ENCODE results near the gene GPN3.

Gene GPN3

GRCh38 chr12:110513842-110514241 is 45.8 kb upstream of the GPN3 start:
- H3K9me2 ChIP-seq (replicated peaks; ENCODE audit: control insufficient read depth, low read length): no peaks in the 10 kb centered on the region
- 0 out of 2 replicates have a peak, but pooled peaks cover 3% of the 10 kb centered on the region for H3K4me1 ChIP-seq (ENCODE audit: control insufficient read depth, low read length)
- H3K4me3 ChIP-seq (ENCODE audit: low read length): no peak overlapping the region
- no peaks in the 10 kb centered on the region for H4K20me1 ChIP-seq (ENCODE audit: control insufficient read depth, insufficient read depth, low read depth, low read length)
- no peak overlapping the region for H3K27ac ChIP-seq (ENCODE audit: low read depth, low read length)
- no peak for TF ChIP-seq EZH2phosphoT487 (IDR thresholded peaks at IDR 0.05; ENCODE audit: borderline replicate concordance, low read length)
- no peak for TF ChIP-seq CTCF (IDR thresholded peaks at IDR 0.05; ENCODE audit: low read depth, low read length, poor library complexity, severe bottlenecking)
- no peaks in the 10 kb centered on the region for H3K9me3 ChIP-seq (ENCODE audit: control insufficient read depth, insufficient read depth, low read length)
- H3K4me2 ChIP-seq (ENCODE audit: low read length): no peak overlapping the region
- H3F3A ChIP-seq (ENCODE audit: control insufficient read depth, insufficient read depth): peaks cover 6% of the 10 kb centered on the region; the same call in 1 of the 2 replicates
- H3K27me3 ChIP-seq (ENCODE audit: control insufficient read depth, low read length): no peaks in the 10 kb centered on the region
- H3K36me3 ChIP-seq (ENCODE audit: control insufficient read depth, low read length): no peaks in the 10 kb centered on the region
- no peaks in the 10 kb centered on the region for H3K79me2 ChIP-seq (ENCODE audit: control insufficient read depth, low read length)

- H3K9me3 ChIP-seq (ENCODE audit: control insufficient read depth, insufficient read depth, low read length): no peaks in the 10 kb centered on the region
- H3K27ac ChIP-seq (ENCODE audit: low read depth, low read length): no peak overlapping the region
- no peaks in the 10 kb centered on the region for H3K79me2 ChIP-seq (ENCODE audit: control insufficient read depth, low read length)
- no peaks in the 10 kb centered on the region for H3K9me2 ChIP-seq (replicated peaks; ENCODE audit: control insufficient read depth, low read length)
- peaks cover 3% of the 10 kb centered on the region; the same call in 1 of the 2 replicates for H3F3A ChIP-seq (ENCODE audit: control insufficient read depth, insufficient read depth)
- H3K4me3 ChIP-seq (ENCODE audit: low read length): no peak overlapping the region
- TF ChIP-seq EZH2phosphoT487 (IDR thresholded peaks at IDR 0.05; ENCODE audit: borderline replicate concordance, low read length) (no peak), CTCF (IDR thresholded peaks at IDR 0.05; ENCODE audit: low read depth, low read length, poor library complexity, severe bottlenecking) (no peak)
- H3K36me3 ChIP-seq (ENCODE audit: control insufficient read depth, low read length): no peaks in the 10 kb centered on the region
- H3K4me1 ChIP-seq (ENCODE audit: control insufficient read depth, low read length): 0 out of 2 replicates have a peak, but pooled peaks cover 4% of the 10 kb centered on the region
- no peaks in the 10 kb centered on the region for H4K20me1 ChIP-seq (ENCODE audit: control insufficient read depth, insufficient read depth, low read depth, low read length)
- no peaks in the 10 kb centered on the region for H3K27me3 ChIP-seq (ENCODE audit: control insufficient read depth, low read length)
- no peak overlapping the region for H3K4me2 ChIP-seq (ENCODE audit: low read length)
Measured at GRCh38 chr12:110508071-110508586, 40.1 kb upstream of the GPN3 start.

GRCh38 chr12:110505332-110505731 is 37.3 kb upstream of the GPN3 start:
- H3K4me2 ChIP-seq (ENCODE audit: low read length): no peak overlapping the region
- TF ChIP-seq CTCF (IDR thresholded peaks at IDR 0.05; ENCODE audit: low read depth, low read length, poor library complexity, severe bottlenecking) (no peak), EZH2phosphoT487 (IDR thresholded peaks at IDR 0.05; ENCODE audit: borderline replicate concordance, low read length) (no peak)

More at GRCh38 chr12:110505332-110505731, 37.3 kb upstream of the GPN3 start:
- no peak overlapping the region for H3K4me3 ChIP-seq (ENCODE audit: low read length)
- peaks cover 5% of the 10 kb centered on the region; the same call in 1 of the 2 replicates for H3F3A ChIP-seq (ENCODE audit: control insufficient read depth, insufficient read depth)
- H3K9me2 ChIP-seq (replicated peaks; ENCODE audit: control insufficient read depth, low read length): no peaks in the 10 kb centered on the region
- peaks cover 15% of the 10 kb centered on the region for H3K79me2 ChIP-seq (ENCODE audit: control insufficient read depth, low read length)
- no peaks in the 10 kb centered on the region for H3K27me3 ChIP-seq (ENCODE audit: control insufficient read depth, low read length)
- peaks cover 6% of the 10 kb centered on the region; the same call in 1 of the 2 replicates for H3K9me3 ChIP-seq (ENCODE audit: control insufficient read depth, insufficient read depth, low read length)
- H3K27ac ChIP-seq (ENCODE audit: low read depth, low read length): no peak overlapping the region
- peaks cover under 1% of the 10 kb centered on the region; the same call in 1 of the 2 replicates for H4K20me1 ChIP-seq (ENCODE audit: control insufficient read depth, insufficient read depth, low read depth, low read length)
- peaks cover 12% of the 10 kb centered on the region for H3K36me3 ChIP-seq (ENCODE audit: control insufficient read depth, low read length)
- H3K4me1 ChIP-seq (ENCODE audit: control insufficient read depth, low read length): peaks cover 16% of the 10 kb centered on the region
